Measurements from ENCODE around the gene SLC29A1. TPM values are rescaled to one million over a fixed set of nuclear protein-coding genes. Genes with fewer than 3 reads are reported as not detected.
"Not testable (repeated sequence)": the region's sequence is repeated elsewhere in the genome, so short reads cannot be mapped to it uniquely, and the experiment has no call there.

SLC29A1 gene
- 26.9 TPM for total RNA-seq

DNA sequence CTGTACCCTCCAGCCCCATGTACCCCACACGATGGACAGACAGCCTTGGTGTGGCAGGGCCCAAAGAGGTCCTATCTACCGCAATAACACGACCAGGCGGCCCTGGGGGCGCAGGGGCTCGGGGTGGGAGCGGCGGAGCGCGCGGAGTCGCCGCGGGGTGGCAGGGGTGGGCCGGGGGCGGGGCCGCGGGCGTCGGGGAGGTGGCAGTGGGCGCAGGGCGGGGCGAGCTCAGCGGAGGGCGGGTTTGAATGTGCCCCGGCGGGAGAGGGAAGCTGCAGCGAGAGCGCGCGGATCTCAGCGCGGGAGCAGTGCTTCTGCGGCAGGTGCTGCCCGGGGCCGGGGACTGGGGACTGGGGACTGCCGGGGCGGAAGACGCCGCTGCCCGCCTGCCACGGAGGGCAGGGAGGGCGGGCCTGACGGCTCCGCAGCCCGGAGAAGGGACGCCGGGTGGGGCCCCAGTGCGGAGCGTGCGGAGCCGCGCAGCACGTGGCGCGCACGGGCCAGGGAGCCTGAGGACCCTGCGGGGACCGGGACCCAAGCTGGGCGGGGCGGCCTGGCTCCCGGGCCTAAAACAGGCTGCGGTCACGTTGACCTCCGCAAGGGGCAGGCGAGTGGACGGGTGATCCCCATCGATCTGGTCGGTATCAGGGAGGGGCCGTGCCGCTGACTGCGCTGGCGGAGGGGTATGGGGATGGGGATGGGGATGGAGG lies at the start of gene SLC29A1:
SLC29A1 (plus strand) TSS at position 277 of the 710 bp plus-strand sequence. CDS start 3,719 bp downstream, outside the sequence.
- peak; percentile 61 to 85 (median 78) for DNase-seq (ENCODE audit: low read depth in 2 of 3, low spot score in 2 of 3)

GRCh38 chr6:44176130-44176761 lies 47.1 kb upstream of the SLC29A1 start:
- DNase-seq (ENCODE audit: low read depth in 2 of 3, low spot score in 2 of 3), result no peak

GRCh38 chr6:44176762-44177509 lies 46.5 kb upstream of the SLC29A1 start:
- peak in 2 of 3 donors; percentile 91 for DNase-seq (ENCODE audit: low read depth in 2 of 3, low spot score in 2 of 3)

DNA sequence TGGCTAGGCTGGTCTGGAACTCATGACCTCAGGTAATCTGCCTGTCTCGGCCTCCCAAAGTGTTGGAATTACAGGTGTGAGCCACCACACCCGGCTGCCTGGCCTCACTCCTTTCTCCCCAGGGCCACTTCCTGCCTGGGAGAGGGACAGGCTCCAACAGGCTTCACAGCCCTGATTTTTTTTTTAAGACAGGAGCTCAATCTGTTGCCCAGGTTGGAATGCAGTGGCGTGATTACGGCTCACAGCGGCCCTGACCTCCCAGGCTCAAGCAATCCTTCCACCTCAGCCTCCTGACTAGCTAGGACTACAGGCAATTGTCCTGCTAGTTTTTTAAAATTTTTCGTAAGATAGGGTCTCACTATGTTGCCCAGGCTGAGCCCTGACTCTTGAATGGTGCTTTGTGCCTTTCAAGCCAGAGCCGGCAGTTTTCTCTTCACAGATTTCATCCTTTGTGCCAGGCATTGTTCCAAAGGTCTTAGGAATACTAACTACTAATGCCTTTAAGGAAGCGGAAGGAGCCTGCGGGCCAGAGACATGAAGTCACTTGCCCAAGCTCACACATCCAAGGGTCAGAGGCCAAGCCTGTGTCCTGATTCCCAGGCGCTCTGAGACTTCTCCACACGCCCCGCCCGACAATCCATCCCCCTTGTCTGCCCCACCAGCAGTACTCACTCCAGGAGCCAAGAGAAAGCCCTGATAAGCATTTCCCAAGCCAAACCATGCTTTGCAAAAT lies 45.5 kb upstream of the SLC29A1 start:
- no peak for DNase-seq (ENCODE audit: low read depth in 2 of 3, low spot score in 2 of 3)

GRCh38 chr6:44178424-44179071 lies 44.8 kb upstream of the SLC29A1 start:
- no peak for DNase-seq (ENCODE audit: low read depth in 2 of 3, low spot score in 2 of 3)

DNA sequence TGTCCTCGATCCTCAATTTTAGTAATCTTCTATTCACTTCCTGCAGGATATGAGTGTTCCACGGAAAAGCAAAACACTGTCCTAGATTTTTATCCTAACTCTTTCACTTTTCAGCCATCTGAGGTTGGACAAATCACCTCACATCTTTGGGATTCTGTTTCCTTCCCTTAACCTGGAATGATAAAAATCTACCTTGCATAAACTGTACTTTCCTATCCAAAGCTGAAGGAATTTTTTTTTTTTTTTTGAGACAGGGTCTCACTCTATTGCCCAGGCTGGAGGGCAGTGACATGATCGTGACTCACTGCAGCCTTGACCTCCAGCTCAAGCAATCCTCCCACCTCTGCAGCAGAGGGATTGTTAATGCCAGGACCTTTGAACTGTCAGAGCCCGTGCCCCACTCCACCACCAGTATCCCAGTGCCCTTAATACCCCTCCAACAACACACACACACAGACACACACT lies 44.3 kb upstream of the SLC29A1 start:
- DNase-seq (ENCODE audit: low read depth in 2 of 3, low spot score in 2 of 3), result no peak

GRCh38 chr6:44179648-44180047 lies 43.7 kb upstream of the SLC29A1 start:
- DNase-seq (ENCODE audit: low read depth in 2 of 3, low spot score in 2 of 3), result no peak

DNA sequence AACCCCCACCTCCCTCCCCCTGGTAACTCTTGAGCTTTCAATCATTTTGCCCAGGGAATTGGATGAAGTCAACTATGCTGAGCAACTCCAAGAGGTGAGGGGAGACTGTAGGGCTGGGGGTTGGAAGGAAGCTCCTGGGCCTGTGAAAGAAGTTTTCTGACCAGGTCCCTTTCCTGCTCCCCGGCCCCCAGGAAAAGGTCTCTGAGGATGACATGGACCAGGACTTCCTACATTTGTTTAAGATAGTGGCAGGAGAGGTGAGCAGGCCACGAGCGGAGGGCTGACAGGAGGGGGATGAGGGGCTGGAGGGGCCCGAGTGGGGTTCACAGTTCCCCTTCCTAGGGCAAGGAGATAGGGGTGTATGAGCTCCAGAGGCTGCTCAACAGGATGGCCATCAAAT lies 43.0 kb upstream of the SLC29A1 start:
- DNase-seq (ENCODE audit: low read depth in 2 of 3, low spot score in 2 of 3), result no peak

- DNase-seq (ENCODE audit: low read depth in 2 of 3, low spot score in 2 of 3), result no peak
Observed at GRCh38 chr6:44180886-44181285, 42.5 kb upstream of the SLC29A1 start.

GRCh38 chr6:44181784-44182183 lies 41.6 kb upstream of the SLC29A1 start:
- DNase-seq (ENCODE audit: low read depth in 2 of 3, low spot score in 2 of 3), result not testable (repeated sequence)

- no peak for DNase-seq (ENCODE audit: low read depth in 2 of 3, low spot score in 2 of 3)
Observed at GRCh38 chr6:44182911-44183390, 40.4 kb upstream of the SLC29A1 start.

DNA sequence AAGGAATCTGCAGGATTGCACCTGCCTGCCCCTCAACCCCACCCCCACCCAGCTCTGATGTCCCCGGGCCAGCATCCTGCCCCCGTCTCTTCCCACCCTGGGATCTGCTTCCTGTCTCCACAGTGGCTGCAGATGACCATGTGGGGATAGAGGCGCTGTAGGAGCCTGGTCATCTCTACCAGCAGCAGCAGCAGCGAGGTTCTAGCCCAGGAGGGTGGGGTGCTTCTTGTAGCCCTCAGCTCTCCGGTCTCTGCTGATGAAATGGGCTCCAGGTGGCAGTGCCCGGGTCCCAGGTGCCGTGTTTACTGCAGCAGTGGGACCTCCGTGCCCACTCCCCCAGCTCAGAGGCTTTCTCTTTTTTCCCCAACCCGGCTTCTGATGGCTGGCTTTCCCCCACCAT lies 39.6 kb upstream of the SLC29A1 start:
- no peak for DNase-seq (ENCODE audit: low read depth in 2 of 3, low spot score in 2 of 3)

- DNase-seq (ENCODE audit: low read depth in 2 of 3, low spot score in 2 of 3), result not testable (repeated sequence)
Observed at GRCh38 chr6:44185356-44185755, 38.0 kb upstream of the SLC29A1 start.

GRCh38 chr6:44185953-44186634 lies 37.3 kb upstream of the SLC29A1 start:
- no peak for DNase-seq (ENCODE audit: low read depth in 2 of 3, low spot score in 2 of 3)

GRCh38 chr6:44186635-44187025 lies 36.8 kb upstream of the SLC29A1 start:
- DNase-seq (ENCODE audit: low read depth in 2 of 3, low spot score in 2 of 3), result no peak

DNA sequence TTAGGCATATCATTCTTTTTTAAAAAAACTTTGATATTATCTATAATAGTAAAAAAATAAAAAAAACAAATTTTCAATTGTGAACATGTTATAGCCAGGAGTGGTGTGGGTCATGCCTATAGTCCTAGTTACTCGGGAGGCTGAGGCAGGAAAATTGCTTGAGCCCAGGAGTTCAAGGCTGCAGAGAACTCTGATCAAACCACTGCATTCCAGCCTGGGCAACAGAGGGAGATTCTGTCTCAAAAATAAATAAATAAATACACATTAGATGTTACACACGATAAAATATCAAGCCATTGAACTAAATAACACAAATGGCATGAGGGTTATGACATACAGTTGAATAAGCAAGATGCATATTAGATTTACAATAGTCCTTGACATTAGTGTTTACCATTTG lies 34.6 kb upstream of the SLC29A1 start:
- no peak for DNase-seq (ENCODE audit: low read depth in 2 of 3, low spot score in 2 of 3)

DNA sequence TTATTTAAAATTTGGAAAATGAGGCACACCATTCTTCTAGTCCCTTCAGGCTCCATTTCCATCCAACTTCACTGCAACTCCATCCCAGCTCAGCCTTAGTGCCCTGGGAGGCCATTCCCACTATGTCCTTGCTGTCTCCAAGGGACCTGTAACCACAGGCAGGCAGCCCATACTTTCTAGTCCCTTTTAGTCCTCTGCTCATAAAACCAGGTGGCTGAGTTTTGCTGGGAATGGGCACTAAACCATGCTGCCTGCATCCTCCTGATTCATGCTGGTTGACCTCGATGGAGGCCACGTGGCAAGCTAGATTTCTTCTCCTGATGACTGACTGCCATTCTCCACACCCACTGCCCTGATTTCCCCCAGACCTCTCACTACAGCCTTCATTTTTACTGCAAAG lies 34.1 kb upstream of the SLC29A1 start:
- DNase-seq (ENCODE audit: low read depth in 2 of 3, low spot score in 2 of 3), result no peak

DNA sequence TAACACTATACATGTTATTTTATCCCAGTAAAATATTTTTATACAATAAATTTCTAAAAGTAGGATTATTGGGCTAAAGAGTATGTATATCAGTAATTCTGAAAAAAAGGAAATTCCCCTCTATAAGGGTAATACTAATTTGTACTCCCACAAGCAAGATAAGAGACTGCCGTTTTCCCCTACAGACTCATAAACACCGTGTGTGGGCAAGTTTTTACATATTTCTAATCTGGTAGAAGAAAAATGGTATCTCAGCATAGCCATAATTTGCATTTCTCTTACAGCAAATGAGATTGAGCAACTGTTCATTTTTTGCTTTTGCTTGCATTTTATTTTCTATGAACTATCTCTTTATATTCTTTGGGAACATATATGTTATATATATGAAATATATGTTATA lies 32.7 kb upstream of the SLC29A1 start:
- DNase-seq (ENCODE audit: low read depth in 2 of 3, low spot score in 2 of 3), result no peak

DNA sequence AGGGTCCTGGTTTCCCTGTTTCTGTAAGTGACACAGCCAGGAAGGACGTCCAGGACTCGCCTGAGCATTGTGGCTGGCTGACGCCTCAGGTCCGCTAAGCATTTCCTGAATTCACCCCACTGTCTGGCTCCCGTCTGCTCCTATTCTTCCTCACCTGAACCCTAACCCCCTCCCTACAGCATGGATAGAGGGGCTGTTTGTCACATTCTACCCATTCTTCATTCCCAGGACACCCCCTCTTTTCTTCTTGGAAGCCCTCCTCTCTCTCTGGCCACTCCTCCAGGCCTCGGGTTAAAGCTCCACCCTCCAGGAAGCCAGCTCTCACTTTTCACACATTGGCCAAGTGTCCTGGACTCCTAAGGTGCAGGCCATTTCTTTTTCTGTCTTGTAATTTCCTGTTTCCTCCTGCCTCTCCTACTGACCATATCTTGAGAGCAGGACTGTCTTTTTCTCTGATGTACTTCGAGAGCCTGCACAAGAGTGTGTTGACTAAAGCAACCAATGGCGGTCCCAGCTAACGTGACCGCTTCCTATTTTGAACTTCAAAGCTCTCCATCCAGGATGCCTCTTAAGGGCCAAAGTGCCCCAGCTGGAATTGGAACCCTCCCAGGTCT lies 30.9 kb upstream of the SLC29A1 start:
- peak in 1 of 3 donors; percentile 19 for DNase-seq (ENCODE audit: low read depth in 2 of 3, low spot score in 2 of 3)

All from hematopoietic multipotent progenitor cell (in vitro differentiated cells).